Retinal pigment epithelial cell (primary cell): Measurements from ENCODE around the gene HLA-G.
A peak's percentile ranks its signal among the peaks of the same experiment; 100 is the strongest.

Source experiments
- DNase-seq: peaks from one replicate; pipeline ENCODE4 v3.0.0-alpha.2; 2010; ENCODE audit warnings: low read depth
- H3K4me3 ChIP-seq: 2 replicates; pipeline ENCODE4 v1.5.1; 2011; ENCODE audit warnings: mild to moderate bottlenecking, low read length, control low read depth, moderate library complexity
- TF ChIP-seq, protein P1 (sequence below): conservative IDR thresholded peaks from 2 replicates; pipeline ENCODE4 v1.5.1; 2011; ENCODE audit warnings: low read depth, low read length, control low read depth, inconsistent platforms

HLA-G gene

GRCh38 chr6:29830409-29830808 is 2.8 kb downstream of the HLA-G start:
- no peak overlapping the region for H3K4me3 ChIP-seq
- no peak for DNase-seq
- TF ChIP-seq, protein P1, sequence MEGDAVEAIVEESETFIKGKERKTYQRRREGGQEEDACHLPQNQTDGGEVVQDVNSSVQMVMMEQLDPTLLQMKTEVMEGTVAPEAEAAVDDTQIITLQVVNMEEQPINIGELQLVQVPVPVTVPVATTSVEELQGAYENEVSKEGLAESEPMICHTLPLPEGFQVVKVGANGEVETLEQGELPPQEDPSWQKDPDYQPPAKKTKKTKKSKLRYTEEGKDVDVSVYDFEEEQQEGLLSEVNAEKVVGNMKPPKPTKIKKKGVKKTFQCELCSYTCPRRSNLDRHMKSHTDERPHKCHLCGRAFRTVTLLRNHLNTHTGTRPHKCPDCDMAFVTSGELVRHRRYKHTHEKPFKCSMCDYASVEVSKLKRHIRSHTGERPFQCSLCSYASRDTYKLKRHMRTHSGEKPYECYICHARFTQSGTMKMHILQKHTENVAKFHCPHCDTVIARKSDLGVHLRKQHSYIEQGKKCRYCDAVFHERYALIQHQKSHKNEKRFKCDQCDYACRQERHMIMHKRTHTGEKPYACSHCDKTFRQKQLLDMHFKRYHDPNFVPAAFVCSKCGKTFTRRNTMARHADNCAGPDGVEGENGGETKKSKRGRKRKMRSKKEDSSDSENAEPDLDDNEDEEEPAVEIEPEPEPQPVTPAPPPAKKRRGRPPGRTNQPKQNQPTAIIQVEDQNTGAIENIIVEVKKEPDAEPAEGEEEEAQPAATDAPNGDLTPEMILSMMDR, result no peak

DNA sequence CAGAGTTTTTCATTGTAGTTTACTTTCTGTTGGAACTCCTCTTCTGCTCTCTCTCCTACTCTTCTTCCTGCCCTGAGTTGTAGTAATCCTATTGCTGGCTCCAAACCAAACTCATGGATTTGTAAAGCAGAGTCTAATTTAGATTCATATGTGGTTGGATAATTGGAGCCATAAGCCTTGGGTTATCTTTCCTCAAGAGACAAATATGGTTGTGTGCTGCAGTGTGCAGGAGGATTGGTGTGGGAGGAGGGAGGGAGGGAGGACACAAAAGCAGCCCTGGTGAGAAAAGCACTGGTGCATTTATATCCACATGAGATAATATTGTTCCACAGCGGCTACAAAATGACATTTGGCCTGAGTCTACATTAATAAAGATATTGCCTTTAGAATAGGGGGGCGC is 4.2 kb downstream of the HLA-G start:
- no peak for DNase-seq
- TF ChIP-seq, protein P1, result no peak
- H3K4me3 ChIP-seq, result no peak overlapping the region

- no peak for DNase-seq
- no peak overlapping the region for H3K4me3 ChIP-seq
- TF ChIP-seq, protein P1, result peak; percentile 76
These were observed 7.2 kb downstream of the HLA-G start for GRCh38 chr6:29834564-29835436.

GRCh38 chr6:29839917-29840316 is 12.3 kb downstream of the HLA-G start:
- TF ChIP-seq, protein P1, result no peak
- H3K4me3 ChIP-seq, result no peak overlapping the region
- no peak for DNase-seq

GRCh38 chr6:29841030-29841429 is 13.4 kb downstream of the HLA-G start:
- DNase-seq, result no peak
- TF ChIP-seq, protein P1, result no peak
- no peak overlapping the region for H3K4me3 ChIP-seq

GRCh38 chr6:29845405-29846006 is 17.9 kb downstream of the HLA-G start:
- no peak overlapping the region for H3K4me3 ChIP-seq
- TF ChIP-seq, protein P1, result no peak
- DNase-seq, result no peak
